Right lung (tissue), 5 donors: ENCODE results near the gene FTO. TPM values are rescaled to one million over a fixed set of nuclear protein-coding genes. Genes with fewer than 3 reads are reported as not detected.

Source experiments
- DNase-seq, 2 donors: peaks; one replicate each; pipeline ENCODE4 v3.0.0-alpha.2; 2013
- polyA plus RNA-seq, 5 donors: library from polyadenylated mRNA; unstranded; fragments of 120-200 nt; gene quantifications; one replicate each; pipeline versions ENCODE4 v1.2.1 to v1.2.3, GENCODE V29; 2013; ENCODE audit warnings: inconsistent platforms in 1 of 5, low replicate concordance in 1 of 5; ENCODE audit not compliant: insufficient read length in 5 of 5, insufficient read depth in 1 of 5

The FTO gene
- polyA plus RNA-seq, 5 donors = 73.5 to 94.5 (median 92.2) TPM

DNA sequence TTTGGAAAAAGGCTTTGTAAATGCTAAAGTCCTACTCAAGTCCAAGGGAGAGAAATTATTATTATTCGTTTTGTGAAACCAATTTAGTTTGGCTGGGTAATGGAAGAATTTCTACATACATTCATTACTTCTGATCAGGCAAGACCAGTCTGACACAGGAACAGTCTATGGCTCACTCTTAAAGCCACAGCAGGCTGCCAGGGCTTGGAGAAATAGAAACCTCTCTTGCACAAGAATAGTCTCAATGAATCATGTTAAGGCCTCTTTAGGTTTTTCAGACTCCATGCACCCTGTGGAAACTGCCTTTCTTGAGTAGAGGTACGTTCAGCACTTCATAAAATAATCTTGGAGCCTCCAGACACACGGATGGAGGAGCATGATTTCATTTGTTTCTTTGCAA, 414.9 kb downstream of the FTO start:
- no peak for DNase-seq

- no peak for DNase-seq
These were observed 417.0 kb downstream of the FTO start for GRCh38 chr16:54120846-54121480.

- no peak for DNase-seq
These were observed 417.8 kb downstream of the FTO start for GRCh38 chr16:54121539-54122295.

GRCh38 chr16:54123766-54124165, 419.8 kb downstream of the FTO start:
- DNase-seq = no peak

DNA sequence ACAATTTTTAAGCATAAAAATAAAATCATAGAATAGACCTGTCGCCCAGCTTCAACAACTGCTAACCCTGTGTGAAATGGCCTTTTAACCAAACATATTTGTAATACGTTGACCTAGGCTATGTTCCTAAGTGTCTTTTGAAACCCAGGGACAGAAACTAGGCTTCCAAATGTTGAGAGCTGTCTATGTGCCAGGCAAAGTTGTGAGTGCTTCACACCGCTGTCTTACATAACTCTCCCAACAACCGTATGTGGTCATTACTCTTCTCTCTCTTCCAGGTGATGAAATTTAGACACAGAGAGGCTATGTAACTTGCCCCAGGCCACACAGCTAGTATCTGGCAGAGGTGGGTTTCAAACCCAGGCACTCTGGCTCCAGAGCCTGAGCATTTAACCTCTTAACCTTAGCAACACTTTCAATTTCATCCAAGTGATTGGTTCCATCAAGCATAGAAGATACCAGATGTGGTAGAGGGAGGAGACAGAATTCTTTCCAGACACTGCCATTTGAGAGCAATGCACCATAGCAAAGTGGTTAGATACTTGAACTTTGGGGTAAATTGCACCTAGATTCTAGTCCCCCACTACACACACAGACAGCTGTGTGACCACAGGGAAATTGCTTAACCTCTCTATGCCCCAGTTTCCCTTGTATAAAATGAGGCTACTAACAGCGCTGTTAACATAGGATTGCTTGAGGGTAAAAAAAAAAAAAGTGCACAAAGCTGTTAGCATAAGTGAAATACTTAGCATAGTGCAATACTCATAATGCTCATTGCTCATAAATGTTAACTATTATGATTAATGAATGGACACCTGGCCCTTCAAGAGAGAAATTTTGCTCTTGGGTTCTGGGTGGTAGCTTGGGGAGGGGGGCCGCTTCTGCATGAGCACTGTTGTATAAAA, 422.0 kb downstream of the FTO start:
- no peak for DNase-seq

DNA sequence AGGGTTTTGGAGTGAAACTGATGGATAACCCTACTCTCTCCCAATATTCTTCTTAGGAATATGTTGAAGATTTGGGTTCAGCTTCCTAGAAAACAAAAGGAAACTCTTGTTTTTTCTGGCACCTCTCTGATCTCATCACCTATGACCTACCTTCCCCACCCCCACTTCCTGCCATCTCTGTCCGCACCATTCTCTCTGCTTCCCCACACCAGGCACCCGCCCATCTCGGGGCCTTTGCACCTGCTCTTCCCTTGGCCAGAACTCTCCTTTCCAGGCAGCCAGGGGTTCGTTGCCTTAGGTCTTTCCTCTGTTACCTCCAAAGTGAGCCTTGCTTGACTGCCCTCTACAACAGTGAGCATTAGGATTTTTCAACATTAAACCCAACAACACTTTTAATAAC, 423.0 kb downstream of the FTO start:
- no peak for DNase-seq

DNA sequence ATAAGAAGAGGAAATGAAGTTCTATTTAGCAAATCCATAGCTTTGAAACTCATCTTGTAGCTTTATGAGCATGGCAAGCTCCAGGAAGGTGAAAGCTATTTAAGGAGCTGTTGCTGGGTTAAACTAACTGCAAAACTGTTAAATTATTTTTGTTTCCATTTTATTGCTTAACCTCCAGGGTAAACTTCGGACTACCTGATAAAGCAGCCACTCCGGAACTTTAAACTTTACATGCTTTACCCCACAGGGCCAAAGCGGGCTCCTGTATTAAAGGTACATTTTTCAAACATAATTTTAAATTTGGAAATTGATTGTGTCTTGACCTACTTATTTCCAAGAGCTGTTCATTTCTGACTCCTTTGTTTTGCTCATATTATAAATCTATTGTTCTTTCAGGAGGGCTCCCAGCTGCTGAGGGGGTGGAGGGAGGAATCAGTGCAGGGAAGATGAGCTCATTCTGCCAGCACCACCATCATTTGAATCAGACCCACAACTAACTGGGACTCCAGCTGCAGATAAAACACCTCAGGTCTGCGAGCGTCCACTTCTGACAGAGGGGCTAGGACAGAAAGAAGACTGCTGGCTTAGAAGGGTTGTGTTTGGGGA, 424.8 kb downstream of the FTO start:
- no peak for DNase-seq

GRCh38 chr16:54129810-54130209, 425.9 kb downstream of the FTO start:
- no peak for DNase-seq

GRCh38 chr16:54135361-54136275, 431.7 kb downstream of the FTO start:
- no peak for DNase-seq

- no peak for DNase-seq
These were observed 432.3 kb downstream of the FTO start for GRCh38 chr16:54136276-54136625.

DNA sequence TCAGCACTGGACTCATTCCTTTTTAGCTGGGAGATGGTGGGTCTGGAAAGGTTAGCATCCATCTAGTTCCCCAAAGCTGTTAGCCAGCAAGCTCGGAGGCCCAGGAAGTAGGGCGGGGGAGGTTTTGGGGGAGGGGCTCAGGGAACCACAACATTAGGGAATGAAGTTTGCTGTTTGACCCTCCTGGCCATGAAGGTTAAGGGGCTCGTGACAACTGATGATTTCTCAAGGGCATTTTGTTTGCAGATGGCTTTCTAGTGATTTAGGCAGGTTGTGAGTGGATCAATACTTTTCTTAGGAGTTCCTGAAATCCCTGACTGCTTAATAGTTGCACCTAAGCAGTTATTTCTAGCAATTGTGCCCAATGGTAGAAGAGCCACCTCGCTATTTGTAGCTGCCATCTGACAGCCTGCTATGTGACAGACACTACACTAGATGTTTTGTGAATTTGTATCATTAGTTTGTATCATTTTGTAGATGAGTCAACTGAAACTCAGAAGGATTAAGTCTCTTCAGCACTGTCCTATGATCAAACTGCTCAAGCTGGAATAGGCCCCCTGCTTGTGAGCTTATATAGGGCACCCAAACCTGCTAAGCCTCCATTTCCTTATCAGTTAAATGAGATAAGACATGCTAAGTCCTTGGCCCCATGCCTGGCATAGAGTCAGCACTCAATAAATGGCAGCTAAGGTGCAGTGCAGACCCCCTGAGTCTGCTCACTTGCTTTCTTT, 436.3 kb downstream of the FTO start:
- no peak for DNase-seq

GRCh38 chr16:54140788-54141136, 436.8 kb downstream of the FTO start:
- no peak for DNase-seq

GRCh38 chr16:54142787-54143186, 438.8 kb downstream of the FTO start:
- DNase-seq = no peak

GRCh38 chr16:54143410-54143809, 439.5 kb downstream of the FTO start:
- no peak for DNase-seq

GRCh38 chr16:54143934-54144571, 440.1 kb downstream of the FTO start:
- peak; percentile 4 to 5 for DNase-seq

DNA sequence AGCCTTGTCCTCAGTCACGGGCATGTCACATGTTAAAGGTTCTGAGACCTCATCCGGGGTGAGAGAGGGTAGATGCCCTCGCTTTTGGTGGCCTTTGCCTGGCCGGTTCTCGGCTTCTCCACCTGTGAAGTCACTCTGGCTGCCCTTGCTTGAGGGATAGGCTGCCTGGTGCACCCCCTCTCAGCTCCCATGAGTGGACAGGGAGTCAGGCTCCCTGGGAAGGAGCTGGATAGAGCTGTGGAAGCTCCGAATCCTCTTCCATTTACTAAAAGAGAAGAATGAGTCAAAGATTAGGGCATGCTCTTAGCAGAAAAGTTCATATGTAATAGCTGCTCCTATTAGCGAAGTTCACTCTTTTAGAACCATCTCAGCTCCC, 440.6 kb downstream of the FTO start:
- DNase-seq = no peak

GRCh38 chr16:54145881-54146280, 441.9 kb downstream of the FTO start:
- DNase-seq = no peak

GRCh38 chr16:54148974-54149373, 445.0 kb downstream of the FTO start:
- DNase-seq = no peak

DNA sequence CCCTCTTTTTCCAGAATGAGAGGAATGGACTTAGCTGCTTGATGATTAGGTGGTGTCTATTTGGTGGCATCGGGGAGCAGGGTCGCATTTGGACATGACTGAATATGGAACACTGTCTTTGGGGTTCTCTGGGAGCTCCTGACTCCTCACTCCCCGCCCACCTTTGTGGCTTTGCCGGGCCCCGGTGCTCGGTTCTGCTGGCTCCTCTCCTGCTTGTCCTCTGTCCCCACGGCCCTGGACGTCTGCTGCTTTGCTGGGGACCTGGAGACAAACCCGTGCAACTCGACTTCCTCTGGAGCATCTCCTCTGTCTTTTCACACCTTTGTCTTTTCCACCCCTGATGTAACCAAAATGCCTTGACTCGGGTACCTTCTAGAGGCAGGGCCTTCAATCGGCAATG, 446.9 kb downstream of the FTO start:
- no peak for DNase-seq
